T-helper 1 cell treated with Interleukin-12 subunit alpha and Interleukin-12 subunit beta and Interleukin-4 antibody, amounts not matched to agents 30 μg/mL and 1 μg/mL, for 36 hours (primary cell): Measurements from ENCODE around the gene CLCC1.
"Not testable (repeated sequence)": the region's sequence is repeated elsewhere in the genome, so short reads cannot be mapped to it uniquely, and the experiment has no call there.

ENCODE experiments used
- H3K27ac Mint-ChIP-seq: one replicate; pipeline ENCODE4 v1.8.0; 2021; ENCODE audit warnings: mild to moderate bottlenecking, mixed read lengths
- H3K27me3 Mint-ChIP-seq: one replicate; pipeline ENCODE4 v1.8.0; 2021; ENCODE audit warnings: low read depth, mixed read lengths
- H3K36me3 Mint-ChIP-seq: one replicate; pipeline ENCODE4 v1.8.0; 2021; ENCODE audit warnings: low read depth, mixed read lengths
- H3K4me1 Mint-ChIP-seq: one replicate; pipeline ENCODE4 v1.8.0; 2021; ENCODE audit warnings: low read depth, mixed read lengths
- H3K4me3 Mint-ChIP-seq: one replicate; pipeline ENCODE4 v1.8.0; 2021; ENCODE audit warnings: mild to moderate bottlenecking, moderate library complexity, mixed read lengths
- H3K9me3 Mint-ChIP-seq: one replicate; pipeline ENCODE4 v1.8.0; 2021; ENCODE audit warnings: mixed read lengths

CLCC1 gene

GRCh38 chr1:108963052-108963686 is at the start of gene CLCC1:
CLCC1 (minus strand) TSS chr1:108963484; CDS start chr1:108950437, 13,047 bp downstream.
- peak within 1 kb of the TSS; percentile 91 for H3K4me3 Mint-ChIP-seq
- H3K36me3 Mint-ChIP-seq, result peaks cover 10% of the 10 kb centered on the region
- H3K9me3 Mint-ChIP-seq, result no peaks in the 10 kb centered on the region
- H3K4me1 Mint-ChIP-seq, result peaks cover 20% of the 10 kb centered on the region
- H3K27ac Mint-ChIP-seq, result peak within 1 kb of the TSS; percentile 96
- no peaks in the 10 kb centered on the region for H3K27me3 Mint-ChIP-seq

DNA sequence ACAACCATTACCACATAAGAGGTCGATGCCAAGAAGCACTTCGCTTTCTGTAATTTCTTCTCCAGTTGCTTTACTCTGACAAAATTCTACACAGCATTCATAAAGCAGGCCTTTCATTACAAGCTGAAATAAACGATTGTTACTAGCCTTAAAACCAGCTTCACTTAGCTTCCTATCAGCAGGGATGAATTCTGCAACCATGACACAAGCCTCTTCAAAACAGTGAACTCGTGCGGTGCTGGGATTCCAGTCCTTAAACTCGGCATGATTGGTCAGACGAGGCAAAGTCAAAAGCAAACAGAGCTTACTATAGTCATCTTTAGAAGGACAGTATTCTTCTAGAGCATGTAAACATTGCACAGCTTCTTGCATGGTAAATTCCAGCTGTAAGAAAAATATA is 48.1 kb upstream of the CLCC1 start:
- Mint-ChIP-seq H3K9me3 (no peaks in the 10 kb centered on the region), H3K36me3 (peaks cover 10% of the 10 kb centered on the region), H3K4me1 (no peaks in the 10 kb centered on the region)

GRCh38 chr1:108996622-108997021 is 33.3 kb upstream of the CLCC1 start:
- Mint-ChIP-seq H3K9me3 (peaks cover 14% of the 10 kb centered on the region), H3K36me3 (peaks cover 34% of the 10 kb centered on the region)
- H3K27me3 Mint-ChIP-seq, H3K27ac Mint-ChIP-seq, H3K4me3 Mint-ChIP-seq, H3K4me1 Mint-ChIP-seq: not testable (repeated sequence)

More for the DNA sequence above, 48.1 kb upstream of the CLCC1 start:
- H3K4me3 Mint-ChIP-seq, result no peak overlapping the region
- no peak overlapping the region for H3K27ac Mint-ChIP-seq
- no peaks in the 10 kb centered on the region for H3K27me3 Mint-ChIP-seq

DNA sequence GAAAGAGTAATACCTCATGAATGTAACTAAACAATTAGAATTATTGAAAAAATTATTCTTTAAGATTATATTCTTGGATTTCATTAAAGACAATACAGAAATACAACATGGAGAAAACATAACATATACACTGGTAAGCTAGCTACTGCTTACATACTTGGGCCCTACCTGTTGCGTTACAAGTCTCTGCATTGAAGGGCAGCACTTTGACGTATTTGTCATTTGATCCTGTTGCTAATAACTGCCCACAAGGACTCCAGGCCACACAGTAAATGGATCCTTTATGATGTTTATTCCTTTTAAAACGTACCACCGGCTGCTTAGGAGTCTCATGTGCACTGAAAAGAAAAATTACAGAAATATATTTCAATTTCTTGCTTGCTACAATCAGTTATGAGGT is 19.8 kb upstream of the CLCC1 start:
- no peaks in the 10 kb centered on the region for H3K4me1 Mint-ChIP-seq
- no peak overlapping the region for H3K4me3 Mint-ChIP-seq

GRCh38 chr1:108976658-108977057 is 13.4 kb upstream of the CLCC1 start:
- Mint-ChIP-seq H3K27me3 (no peaks in the 10 kb centered on the region), H3K4me1 (peaks cover 4% of the 10 kb centered on the region), H3K36me3 (peaks cover 22% of the 10 kb centered on the region), H3K9me3 (no peaks in the 10 kb centered on the region), H3K27ac (no peak overlapping the region), H3K4me3 (no peak overlapping the region)

More for the DNA sequence above, 19.8 kb upstream of the CLCC1 start:
- Mint-ChIP-seq H3K9me3 (no peaks in the 10 kb centered on the region), H3K36me3 (peaks cover 9% of the 10 kb centered on the region), H3K27ac (no peak overlapping the region), H3K27me3 (no peaks in the 10 kb centered on the region)

- Mint-ChIP-seq H3K27me3 (no peaks in the 10 kb centered on the region), H3K36me3 (peaks cover 26% of the 10 kb centered on the region), H3K9me3 (no peaks in the 10 kb centered on the region), H3K4me3 (no peak overlapping the region), H3K27ac (no peak overlapping the region), H3K4me1 (peaks cover 4% of the 10 kb centered on the region)
These were observed 9.7 kb upstream of the CLCC1 start for GRCh38 chr1:108972951-108973350.

DNA sequence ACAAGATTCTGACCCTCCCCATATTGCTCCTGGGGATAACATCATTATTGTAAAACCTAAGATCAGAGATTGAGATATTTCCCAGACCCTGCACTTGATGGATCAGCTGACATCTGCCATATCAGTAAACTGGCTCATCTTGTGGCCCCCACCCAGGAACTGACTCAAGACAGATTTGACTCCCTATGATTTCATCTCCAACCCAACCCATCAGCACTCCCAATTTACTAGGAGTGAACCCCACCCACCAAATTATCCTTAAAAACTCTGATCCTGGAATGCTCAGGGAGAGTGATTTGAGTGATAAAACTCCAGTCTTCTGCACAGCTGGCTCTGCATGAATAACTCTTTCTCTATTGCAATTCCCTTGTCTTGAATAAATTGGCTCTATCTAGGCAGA is 6.1 kb upstream of the CLCC1 start:
- no peak overlapping the region for H3K4me3 Mint-ChIP-seq
- peaks cover 2% of the 10 kb centered on the region for H3K4me1 Mint-ChIP-seq

DNA sequence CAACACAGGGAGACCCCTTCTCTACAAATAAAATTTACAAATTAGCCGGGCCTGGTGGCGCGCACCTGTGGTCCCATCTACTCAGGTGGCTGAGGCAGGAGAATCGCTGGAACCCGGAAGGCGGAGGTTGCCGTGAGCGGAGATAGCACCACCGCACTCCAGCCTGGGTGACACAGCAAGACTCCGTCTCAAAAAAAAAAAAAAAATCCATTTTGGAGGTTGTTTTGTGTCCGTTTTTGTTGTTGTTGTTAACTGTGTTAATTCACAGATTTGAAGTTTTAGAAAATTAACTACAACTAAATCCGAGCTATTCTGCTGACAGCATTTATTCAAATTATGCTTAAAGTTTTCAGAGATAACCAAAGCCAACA is 618 bp downstream of the CLCC1 start:
- H3K36me3 Mint-ChIP-seq, result peaks cover 13% of the 10 kb centered on the region

More for the DNA sequence above, 6.1 kb upstream of the CLCC1 start:
- H3K9me3 Mint-ChIP-seq, result no peaks in the 10 kb centered on the region
- no peak overlapping the region for H3K27ac Mint-ChIP-seq
- H3K36me3 Mint-ChIP-seq, result peaks cover 17% of the 10 kb centered on the region
- H3K27me3 Mint-ChIP-seq, result no peaks in the 10 kb centered on the region

GRCh38 chr1:108961752-108962486 is 1.4 kb downstream of the CLCC1 start:
- Mint-ChIP-seq H3K27ac (peak overlapping the region; percentile 86), H3K36me3 (peaks cover 16% of the 10 kb centered on the region), H3K4me1 (peaks cover 26% of the 10 kb centered on the region), H3K4me3 (peak overlapping the region; percentile 91), H3K9me3 (no peaks in the 10 kb centered on the region), H3K27me3 (peaks cover 6% of the 10 kb centered on the region)

More for the DNA sequence above, 618 bp downstream of the CLCC1 start:
- H3K4me3 Mint-ChIP-seq, result peak overlapping the region; percentile 91
- peaks cover 3% of the 10 kb centered on the region for H3K27me3 Mint-ChIP-seq
- peak overlapping the region; percentile 86 for H3K27ac Mint-ChIP-seq
- H3K9me3 Mint-ChIP-seq, result no peaks in the 10 kb centered on the region
- peaks cover 22% of the 10 kb centered on the region for H3K4me1 Mint-ChIP-seq

DNA sequence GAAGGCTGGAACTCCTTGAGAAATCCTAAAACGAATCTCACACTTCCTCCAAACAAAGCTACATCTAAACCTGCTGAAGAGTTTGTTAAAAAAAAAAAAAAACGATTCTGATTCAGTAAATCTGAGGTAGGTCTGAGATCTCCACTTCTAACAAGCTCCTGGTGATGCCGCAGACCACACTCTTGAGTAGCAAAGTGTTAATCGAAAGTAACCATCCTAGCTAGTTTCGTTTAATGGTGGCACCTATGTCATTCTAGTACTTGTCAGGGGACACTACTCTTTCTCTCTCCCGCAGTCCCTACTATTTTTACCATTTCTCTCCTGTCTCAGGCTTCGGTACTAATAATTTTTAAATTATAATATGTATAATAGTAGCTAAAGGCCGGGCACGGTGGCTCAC is 2.1 kb downstream of the CLCC1 start:
- Mint-ChIP-seq H3K4me3 (no peak overlapping the region), H3K9me3 (no peaks in the 10 kb centered on the region), H3K4me1 (peaks cover 33% of the 10 kb centered on the region), H3K36me3 (peaks cover 19% of the 10 kb centered on the region), H3K27ac (no peak overlapping the region), H3K27me3 (peaks cover 6% of the 10 kb centered on the region)

DNA sequence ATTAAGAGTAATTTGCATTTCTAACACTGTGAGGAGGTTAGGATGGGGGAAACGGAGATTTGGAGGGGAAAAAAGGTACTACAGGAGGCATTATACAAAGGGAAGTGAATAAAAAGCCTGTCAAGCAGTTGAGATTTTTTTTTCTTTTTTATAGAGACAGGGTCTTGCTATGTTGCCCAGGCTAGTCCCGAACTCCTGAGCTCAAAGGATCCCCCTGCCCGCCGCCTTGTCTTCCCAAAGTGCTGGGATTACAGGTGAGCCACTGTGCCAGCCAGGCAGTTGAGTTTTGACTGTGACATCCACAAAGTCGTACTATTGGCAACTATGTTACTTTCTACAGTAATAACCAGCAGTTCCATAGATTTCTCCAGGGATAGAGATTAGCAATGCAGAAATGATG is 2.6 kb downstream of the CLCC1 start:
- peaks cover 37% of the 10 kb centered on the region for H3K4me1 Mint-ChIP-seq
- H3K4me3 Mint-ChIP-seq, result no peak overlapping the region
- H3K27ac Mint-ChIP-seq, result no peak overlapping the region

GRCh38 chr1:108957888-108958287 is 5.4 kb downstream of the CLCC1 start:
- Mint-ChIP-seq H3K36me3 (peaks cover 46% of the 10 kb centered on the region), H3K27ac (no peak overlapping the region), H3K9me3 (peaks cover 3% of the 10 kb centered on the region), H3K27me3 (peaks cover 6% of the 10 kb centered on the region), H3K4me1 (peaks cover 33% of the 10 kb centered on the region), H3K4me3 (no peak overlapping the region)

More for the DNA sequence above, 2.6 kb downstream of the CLCC1 start:
- Mint-ChIP-seq H3K36me3 (peaks cover 24% of the 10 kb centered on the region), H3K9me3 (peaks cover 3% of the 10 kb centered on the region), H3K27me3 (peaks cover 6% of the 10 kb centered on the region)

DNA sequence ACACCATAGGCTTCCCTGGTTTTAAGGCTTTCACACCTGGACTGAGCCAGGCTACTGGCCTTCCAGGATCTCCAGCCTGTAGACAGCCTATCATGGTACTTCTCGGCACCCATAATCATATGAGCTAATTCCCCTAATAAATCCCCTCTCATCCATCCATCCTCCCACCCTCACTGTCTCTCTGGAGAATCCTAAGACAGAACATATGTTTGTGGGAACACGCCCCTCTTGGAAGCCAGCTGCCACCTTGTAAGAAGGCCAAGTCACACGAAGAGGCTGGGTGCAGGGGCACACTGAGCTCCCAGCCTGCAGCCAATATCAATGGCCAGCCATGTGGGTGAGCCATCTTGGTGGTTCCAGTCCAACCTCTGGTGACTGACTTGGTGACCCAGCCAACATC is 7.4 kb downstream of the CLCC1 start:
- peaks cover 3% of the 10 kb centered on the region for H3K9me3 Mint-ChIP-seq
- no peak overlapping the region for H3K4me3 Mint-ChIP-seq
- peaks cover 25% of the 10 kb centered on the region for H3K4me1 Mint-ChIP-seq
- peaks cover 46% of the 10 kb centered on the region for H3K36me3 Mint-ChIP-seq
- H3K27me3 Mint-ChIP-seq, result peaks cover 6% of the 10 kb centered on the region
- H3K27ac Mint-ChIP-seq, result peak overlapping the region; percentile 86

GRCh38 chr1:108955111-108955510 is 8.2 kb downstream of the CLCC1 start:
- H3K27ac Mint-ChIP-seq, result no peak overlapping the region
- peaks cover 3% of the 10 kb centered on the region for H3K9me3 Mint-ChIP-seq
- H3K36me3 Mint-ChIP-seq, result peaks cover 42% of the 10 kb centered on the region
- peaks cover 6% of the 10 kb centered on the region for H3K27me3 Mint-ChIP-seq
- H3K4me1 Mint-ChIP-seq, result peaks cover 21% of the 10 kb centered on the region
- H3K4me3 Mint-ChIP-seq, result no peak overlapping the region

GRCh38 chr1:108953452-108953851 is 9.8 kb downstream of the CLCC1 start:
- H3K27ac Mint-ChIP-seq, result no peak overlapping the region
- no peak overlapping the region for H3K4me3 Mint-ChIP-seq
- peaks cover 3% of the 10 kb centered on the region for H3K9me3 Mint-ChIP-seq
- H3K36me3 Mint-ChIP-seq, result peaks cover 45% of the 10 kb centered on the region
- peaks cover 6% of the 10 kb centered on the region for H3K27me3 Mint-ChIP-seq
- H3K4me1 Mint-ChIP-seq, result peaks cover 25% of the 10 kb centered on the region
